HEK293T (cell line): ENCODE results near the gene HIVEP3.

ENCODE experiments used
- ARNT ChIP-seq: fragments of 450-650 bp; IDR thresholded peaks from 2 replicates; pipeline ENCODE4 v1.6.1; 2017; ENCODE audit warnings: mild to moderate bottlenecking
- BHLHE40 ChIP-seq: fragments of 450-650 bp; IDR thresholded peaks from 2 replicates; pipeline ENCODE4 v1.6.1; 2016; ENCODE audit warnings: mild to moderate bottlenecking, moderate library complexity, borderline replicate concordance
- CTBP1 ChIP-seq: fragments of 450-650 bp; IDR thresholded peaks from 2 replicates; pipeline ENCODE4 v1.6.1; 2016; ENCODE audit warnings: borderline replicate concordance
- ELF4 ChIP-seq: fragments of 450-650 bp; IDR thresholded peaks from 2 replicates; pipeline ENCODE4 v1.6.1; 2017; ENCODE audit warnings: antibody characterized with exemption
- FOXA1 ChIP-seq: fragments of 450-650 bp; IDR thresholded peaks from 2 replicates; pipeline ENCODE4 v1.6.1; 2016; ENCODE audit warnings: mild to moderate bottlenecking
- FOXK2 ChIP-seq: fragments of 450-650 bp; IDR thresholded peaks from 2 replicates; pipeline ENCODE4 v1.6.1; 2016; ENCODE audit warnings: mild to moderate bottlenecking
- FOXM1 ChIP-seq: fragments of 450-650 bp; IDR thresholded peaks from 2 replicates; pipeline ENCODE4 v1.6.1; 2017; ENCODE audit warnings: mild to moderate bottlenecking, borderline replicate concordance
- L3MBTL2 ChIP-seq: fragments of 450-650 bp; conservative IDR thresholded peaks from 2 replicates; pipeline ENCODE4 v1.6.1; 2016; ENCODE audit warnings: mild to moderate bottlenecking
- LEF1 ChIP-seq: fragments of 450-650 bp; IDR thresholded peaks from 2 replicates; pipeline ENCODE4 v1.6.1; 2017; ENCODE audit warnings: mild to moderate bottlenecking, borderline replicate concordance
- SP1 ChIP-seq: fragments of 450-650 bp; IDR thresholded peaks from 2 replicates; pipeline ENCODE4 v1.6.1; 2017
- SUZ12 ChIP-seq: fragments of 450-650 bp; IDR thresholded peaks from 2 replicates; pipeline ENCODE4 v1.6.1; 2016; ENCODE audit warnings: mild to moderate bottlenecking
- TARDBP ChIP-seq: fragments of 450-650 bp; IDR thresholded peaks from 2 replicates; pipeline ENCODE4 v1.6.1; 2016
- ZNF384 ChIP-seq: fragments of 450-650 bp; IDR thresholded peaks from 2 replicates; pipeline ENCODE4 v1.6.1; 2016
- TF ChIP-seq, protein P1 (sequence below): fragments of 450-650 bp; IDR thresholded peaks from 2 replicates; pipeline ENCODE4 v1.6.1; 2016

- TF ChIP-seq ARNT (no peak), SUZ12 (no peak), BHLHE40 (no peak), TARDBP (no peak), ELF4 (no peak), ZNF384 (no peak), L3MBTL2 (no peak), LEF1 (no peak), CTBP1 (no peak), FOXK2 (no peak), FOXM1 (no peak), SP1 (no peak), FOXA1 (no peak)
- TF ChIP-seq, protein P1, sequence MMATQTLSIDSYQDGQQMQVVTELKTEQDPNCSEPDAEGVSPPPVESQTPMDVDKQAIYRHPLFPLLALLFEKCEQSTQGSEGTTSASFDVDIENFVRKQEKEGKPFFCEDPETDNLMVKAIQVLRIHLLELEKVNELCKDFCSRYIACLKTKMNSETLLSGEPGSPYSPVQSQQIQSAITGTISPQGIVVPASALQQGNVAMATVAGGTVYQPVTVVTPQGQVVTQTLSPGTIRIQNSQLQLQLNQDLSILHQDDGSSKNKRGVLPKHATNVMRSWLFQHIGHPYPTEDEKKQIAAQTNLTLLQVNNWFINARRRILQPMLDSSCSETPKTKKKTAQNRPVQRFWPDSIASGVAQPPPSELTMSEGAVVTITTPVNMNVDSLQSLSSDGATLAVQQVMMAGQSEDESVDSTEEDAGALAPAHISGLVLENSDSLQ: no peak
Observed at GRCh38 chr1:41931578-41931977, 12.9 kb upstream of the HIVEP3 start.
